Ishikawa (cell line): ENCODE measurements around the gene ELOVL2.

ENCODE experiments used
- CEBPB ChIP-seq: IDR thresholded peaks from 2 replicates; pipeline ENCODE4 v1.6.1; 2012
- CREB1 ChIP-seq: IDR thresholded peaks from 2 replicates; pipeline ENCODE4 v1.6.1; 2012; ENCODE audit warnings: low read depth
- EGR1 ChIP-seq: IDR thresholded peaks from 2 replicates; pipeline ENCODE4 v1.6.1; 2012
- EP300 ChIP-seq: IDR thresholded peaks from 2 replicates; pipeline ENCODE4 v1.6.1; 2012; ENCODE audit warnings: borderline replicate concordance
- MAX ChIP-seq: IDR thresholded peaks from 2 replicates; pipeline ENCODE4 v1.6.1; 2012
- RAD21 ChIP-seq: IDR thresholded peaks from 2 replicates; pipeline ENCODE4 v1.6.1; 2012; ENCODE audit warnings: low read depth
- REST ChIP-seq: IDR thresholded peaks from 2 replicates; pipeline ENCODE4 v1.6.1; 2012; ENCODE audit warnings: low read depth, mild to moderate bottlenecking
- TCF12 ChIP-seq: IDR thresholded peaks from 2 replicates; pipeline ENCODE4 v1.6.1; 2012; ENCODE audit warnings: low read depth
- YY1 ChIP-seq: IDR thresholded peaks from 2 replicates; pipeline ENCODE4 v1.6.1; 2012; ENCODE audit warnings: low read depth

GRCh38 chr6:11056871-11057270 is 12.8 kb upstream of the ELOVL2 start:
- TF ChIP-seq RAD21 (no peak), REST (no peak), YY1 (no peak), EP300 (no peak), TCF12 (no peak), MAX (no peak), EGR1 (no peak), CEBPB (no peak), CREB1 (no peak)
